Measurements from ENCODE around the gene PGK1. TPM values are rescaled to one million over a fixed set of nuclear protein-coding genes. Genes with fewer than 3 reads are reported as not detected.
"Not testable (repeated sequence)": the region's sequence is repeated elsewhere in the genome, so short reads cannot be mapped to it uniquely, and the experiment has no call there.

The PGK1 gene
- total and polyA plus RNA-seq, 10 donors, result 69.9 to 355 (median 199) TPM

- Histone ChIP-seq H3K36me3 (peaks cover 0 to 100% (median 54%) of the 10 kb centered on the region in 6 donors), H3K27ac (no peak overlapping the region)
These were observed 21.1 kb downstream of the PGK1 start for GRCh38 chrX:78125148-78125547.

GRCh38 chrX:78125781-78126180, 21.7 kb downstream of the PGK1 start:
- DNase-seq; H3K27ac ChIP-seq; H3K4me1 ChIP-seq; H3K9me3 ChIP-seq; H3K27me3 ChIP-seq (replicated peaks in 1 of 7); intact Hi-C loops (cut with DNase I; ENCODE audit: low total_unique reads); H3K4me3 ChIP-seq: not testable (repeated sequence)
- peaks cover 0 to 100% (median 52%) of the 10 kb centered on the region in 6 donors for H3K36me3 ChIP-seq

More at GRCh38 chrX:78125148-78125547, 21.1 kb downstream of the PGK1 start:
- Histone ChIP-seq H3K4me3 (no peak overlapping the region), H3K27me3 (replicated peaks in 1 of 7) (peaks cover 0 to 3% (median 0%) of the 10 kb centered on the region in 7 donors), H3K9me3 (no peaks in the 10 kb centered on the region), H3K4me1 (no peaks in the 10 kb centered on the region)
- DNase-seq, result no peak
- TF ChIP-seq CTCF (IDR thresholded peaks at IDR 0.05 in 8 of 11, conservative IDR thresholded peaks at IDR 0.05 in 3 of 11) (no peak), POLR2A (IDR thresholded peaks at IDR 0.05) (no peak), POLR2AphosphoS5 (IDR thresholded peaks at IDR 0.05) (no peak)
- intact Hi-C loops (cut with DNase I; ENCODE audit: low total_unique reads), result no loop called here
- WGBS, 5 donors, result 82 to 100% (median 98%) methylated on average over 1 of the region's 1 CpG

GRCh38 chrX:78129714-78130113, 25.7 kb downstream of the PGK1 start:
- H3K4me1 ChIP-seq, result no peaks in the 10 kb centered on the region
- no peak for TF ChIP-seq CTCF (IDR thresholded peaks at IDR 0.05 in 8 of 11, conservative IDR thresholded peaks at IDR 0.05 in 3 of 11)
- TF ChIP-seq POLR2AphosphoS5 (IDR thresholded peaks at IDR 0.05), result no peak
- TF ChIP-seq POLR2A (IDR thresholded peaks at IDR 0.05), result no peak
- H3K27ac ChIP-seq, result no peak overlapping the region
- H3K36me3 ChIP-seq, result peaks cover 0 to 92% (median 26%) of the 10 kb centered on the region in 6 donors
- no peaks in the 10 kb centered on the region for H3K9me3 ChIP-seq
- intact Hi-C loops (cut with DNase I; ENCODE audit: low total_unique reads), result no loop called here
- peaks cover 0 to 2% (median 0%) of the 10 kb centered on the region in 7 donors for H3K27me3 ChIP-seq (replicated peaks in 1 of 7)
- H3K4me3 ChIP-seq, result no peak overlapping the region
- no peak for DNase-seq

GRCh38 chrX:78130396-78130795, 26.3 kb downstream of the PGK1 start:
- TF ChIP-seq POLR2AphosphoS5 (IDR thresholded peaks at IDR 0.05) (no peak), CTCF (IDR thresholded peaks at IDR 0.05 in 8 of 11, conservative IDR thresholded peaks at IDR 0.05 in 3 of 11) (no peak), POLR2A (IDR thresholded peaks at IDR 0.05) (no peak)
- H3K4me1 ChIP-seq, result no peaks in the 10 kb centered on the region
- H3K4me3 ChIP-seq, result no peak overlapping the region
- no peaks in the 10 kb centered on the region for H3K9me3 ChIP-seq
- H3K36me3 ChIP-seq, result peaks cover 0 to 88% (median 20%) of the 10 kb centered on the region in 6 donors
- intact Hi-C loops (cut with DNase I; ENCODE audit: low total_unique reads), result no loop called here
- no peak overlapping the region for H3K27ac ChIP-seq
- DNase-seq, result no peak
- 63 to 100% (median 88%) methylated on average over 1 of the region's 1 CpG for WGBS, 5 donors
- peaks cover 0 to 2% (median 0%) of the 10 kb centered on the region in 7 donors for H3K27me3 ChIP-seq (replicated peaks in 1 of 7)

- H3K4me1 ChIP-seq, result no peaks in the 10 kb centered on the region
- DNase-seq, result no peak
- no peak for TF ChIP-seq CTCF (IDR thresholded peaks at IDR 0.05 in 8 of 11, conservative IDR thresholded peaks at IDR 0.05 in 3 of 11)
- TF ChIP-seq POLR2A (IDR thresholded peaks at IDR 0.05), result no peak
- peaks cover 0 to 81% (median 16%) of the 10 kb centered on the region in 6 donors for H3K36me3 ChIP-seq
- 50 to 96% (median 89%) methylated on average over 1 of the region's 1 CpG for WGBS, 5 donors
- H3K27ac ChIP-seq, result no peak overlapping the region
- H3K27me3 ChIP-seq (replicated peaks in 1 of 7), result peaks cover 0 to 2% (median 0%) of the 10 kb centered on the region in 7 donors
- no peaks in the 10 kb centered on the region for H3K9me3 ChIP-seq
- no peak overlapping the region for H3K4me3 ChIP-seq
- intact Hi-C loops (cut with DNase I; ENCODE audit: low total_unique reads), result no loop called here
These were observed 27.1 kb downstream of the PGK1 start for GRCh38 chrX:78131117-78131516.
